ENCODE results near the gene PUM2. TPM values are rescaled to one million over a fixed set of nuclear protein-coding genes. Genes with fewer than 3 reads are reported as not detected.
"Not testable (repeated sequence)": the region's sequence is repeated elsewhere in the genome, so short reads cannot be mapped to it uniquely, and the experiment has no call there.

PUM2 gene
- total and polyA plus RNA-seq, 12 donors = 12.4 to 79.1 (median 67.6) TPM

- no peak for TF ChIP-seq CTCF (IDR thresholded peaks at IDR 0.05)
- ATAC-seq = peak in 1 of 8 donors; percentile 25
- Histone ChIP-seq H3K4me1 (no peaks in the 10 kb centered on the region), H3K27me3 (peaks cover 0 to 22% (median 0%) of the 10 kb centered on the region in 7 donors), H3K4me3 (no peak overlapping the region), H3K9me3 (no peaks in the 10 kb centered on the region), H3K36me3 (no peaks in the 10 kb centered on the region), H3K27ac (no peak overlapping the region)
- intact Hi-C loops (cut with DNase I) = no loop called here
- DNase-seq = no peak
- WGBS, 2 donors = 80% methylated on average over 10 of the region's 10 CpGs
Measured at GRCh38 chr2:20235655-20236305, 114.9 kb downstream of the PUM2 start.

- H3K9me3 ChIP-seq; H3K4me1 ChIP-seq; H3K36me3 ChIP-seq; ATAC-seq; H3K27ac ChIP-seq; H3K4me3 ChIP-seq; DNase-seq; intact Hi-C loops (cut with DNase I): not testable (repeated sequence)
- whole genome bisulfite sequencing, 2 donors = 72 to 73% methylated on average over 2 of the region's 2 CpGs
- peaks cover 0 to 16% (median 0%) of the 10 kb centered on the region in 7 donors for H3K27me3 ChIP-seq
Measured at GRCh38 chr2:20234597-20234996, 116.0 kb downstream of the PUM2 start.

- 97% methylated on average over 5 of the region's 5 CpGs for WGBS, 2 donors
- ATAC-seq (no peak), DNase-seq (no peak)
- H3K27ac ChIP-seq = no peak overlapping the region
- intact Hi-C loops (cut with DNase I) = no loop called here
- no peak overlapping the region for H3K4me3 ChIP-seq
- peaks cover 0 to 26% (median 5%) of the 10 kb centered on the region in 7 donors for H3K27me3 ChIP-seq
- no peaks in the 10 kb centered on the region for H3K9me3 ChIP-seq
- no peaks in the 10 kb centered on the region for H3K36me3 ChIP-seq
- no peak for TF ChIP-seq CTCF (IDR thresholded peaks at IDR 0.05)
- no peaks in the 10 kb centered on the region for H3K4me1 ChIP-seq
Measured at GRCh38 chr2:20232837-20233207, 117.8 kb downstream of the PUM2 start.

- Histone ChIP-seq H3K36me3 (no peaks in the 10 kb centered on the region), H3K9me3 (no peaks in the 10 kb centered on the region), H3K27me3 (peaks cover 0 to 32% (median 14%) of the 10 kb centered on the region in 7 donors), H3K4me3 (no peak overlapping the region), H3K4me1 (no peaks in the 10 kb centered on the region), H3K27ac (no peak overlapping the region)
- 71 to 77% methylated on average over 6 of the region's 6 CpGs for WGBS, 2 donors
- DNase-seq = no peak
- intact Hi-C loops (cut with DNase I) = no loop called here
- TF ChIP-seq CTCF (IDR thresholded peaks at IDR 0.05) = no peak
- ATAC-seq = peak in 3 of 8 donors; percentile 11 to 29 (median 19)
Measured at GRCh38 chr2:20231598-20232026, 119.0 kb downstream of the PUM2 start.

- Histone ChIP-seq H3K27ac (no peak overlapping the region), H3K27me3 (peaks cover 0 to 37% (median 19%) of the 10 kb centered on the region in 7 donors), H3K4me1 (no peaks in the 10 kb centered on the region), H3K4me3 (no peak overlapping the region), H3K36me3 (no peaks in the 10 kb centered on the region), H3K9me3 (no peaks in the 10 kb centered on the region)
- ATAC-seq = peak in 1 of 8 donors; percentile 14
- intact Hi-C loops (cut with DNase I) = no loop called here
- TF ChIP-seq CTCF (IDR thresholded peaks at IDR 0.05) = no peak
- no peak for DNase-seq
- 85 to 86% methylated on average over 6 of the region's 6 CpGs for WGBS, 2 donors
Measured at GRCh38 chr2:20231159-20231558, 119.5 kb downstream of the PUM2 start.
